Right hindlimb (tissue), 1 donor: ENCODE results near the gene TMC4.

Experiments
- DNase-seq: peaks from one replicate; pipeline ENCODE4 v3.0.0-alpha.2; 2018

The TMC4 gene

DNA sequence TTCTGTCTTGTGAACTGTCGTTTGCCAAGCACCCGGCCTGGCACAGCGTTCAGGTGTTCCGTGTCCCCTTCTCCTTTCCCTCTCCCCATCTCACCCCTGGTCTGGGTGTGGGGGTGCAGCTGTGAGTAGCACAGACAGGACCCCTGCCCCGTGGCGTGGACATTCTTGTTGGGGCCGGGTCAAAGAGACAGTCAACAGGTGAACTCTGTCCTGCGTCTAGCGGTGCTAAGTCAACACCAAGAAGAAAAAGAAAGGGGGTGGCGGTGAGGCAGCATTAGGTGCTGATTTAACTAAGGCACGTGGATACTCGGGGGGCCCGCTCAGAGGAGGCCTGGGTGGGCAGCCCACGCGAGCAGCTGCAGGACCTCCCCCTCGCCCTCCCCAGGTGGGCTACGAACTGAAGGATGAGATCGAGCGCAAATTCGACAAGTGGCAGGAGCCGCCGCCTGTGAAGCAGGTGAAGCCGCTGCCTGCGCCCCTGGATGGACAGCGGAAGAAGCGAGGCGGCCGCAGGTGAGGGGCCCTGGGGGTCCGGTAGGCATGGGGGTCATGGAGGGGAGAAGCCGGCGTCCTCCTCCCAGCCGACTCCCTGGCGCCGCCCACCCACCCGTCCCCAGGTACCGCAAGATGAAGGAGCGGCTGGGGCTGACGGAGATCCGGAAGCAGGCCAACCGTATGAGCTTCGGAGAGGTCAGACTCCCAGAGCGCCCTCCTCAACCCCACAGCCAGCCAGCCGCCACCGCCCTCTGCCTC is 45.1 kb downstream of the TMC4 start:
- no peak for DNase-seq

DNA sequence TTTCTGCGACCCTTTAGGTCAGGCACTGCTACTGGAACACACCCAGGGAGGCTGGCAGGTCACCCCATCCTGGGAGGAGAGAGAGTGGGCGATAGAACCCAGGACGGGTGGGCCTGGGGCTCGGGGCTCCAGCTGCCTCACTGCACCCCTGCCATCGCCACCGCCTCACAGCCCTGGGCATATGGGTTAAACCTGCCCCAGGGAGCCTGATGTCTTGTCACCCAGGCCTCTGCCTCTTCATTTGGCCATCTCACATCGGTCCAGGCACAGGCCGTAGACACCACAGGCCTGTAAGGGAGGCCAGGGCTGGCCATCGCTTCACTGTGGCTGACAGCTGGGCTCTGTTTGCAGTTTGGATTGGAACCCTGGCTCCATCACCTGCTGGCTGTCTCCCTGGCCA is 47.2 kb downstream of the TMC4 start:
- no peak for DNase-seq

DNA sequence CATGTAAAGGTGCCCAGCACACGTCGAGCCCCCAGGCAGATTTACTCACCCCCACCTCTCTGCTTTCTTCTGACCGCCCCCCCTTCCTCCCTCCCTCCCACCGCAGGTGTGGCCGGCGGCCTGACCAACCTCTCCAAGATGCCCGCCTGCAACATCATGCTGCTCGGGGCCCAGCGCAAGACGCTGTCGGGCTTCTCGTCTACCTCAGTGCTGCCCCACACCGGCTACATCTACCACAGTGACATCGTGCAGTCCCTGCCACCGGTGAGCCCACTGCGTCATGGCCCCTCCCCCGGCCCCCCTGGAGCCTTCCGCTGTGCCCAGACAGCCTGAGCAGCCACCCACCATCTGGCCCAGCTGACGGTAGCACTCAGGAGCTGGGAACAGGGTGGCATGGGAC is 48.6 kb downstream of the TMC4 start:
- DNase-seq, result no peak

DNA sequence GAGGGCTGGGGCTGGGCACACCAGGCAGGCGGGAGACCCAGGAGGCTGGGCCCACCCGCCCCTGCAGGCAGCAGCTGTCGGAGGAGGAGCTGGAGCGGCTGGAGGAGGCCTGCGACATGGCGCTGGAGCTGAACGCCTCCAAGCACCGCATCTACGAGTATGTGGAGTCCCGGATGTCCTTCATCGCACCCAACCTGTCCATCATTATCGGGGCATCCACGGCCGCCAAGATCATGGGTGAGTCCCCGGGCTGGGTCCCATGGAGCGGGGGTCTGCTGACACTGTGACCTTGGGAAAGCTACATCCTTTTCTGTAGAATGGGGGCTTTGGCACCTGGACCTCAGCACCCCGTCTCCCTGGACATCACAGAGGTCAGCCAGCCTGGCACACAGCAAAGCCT is 49.3 kb downstream of the TMC4 start:
- no peak for DNase-seq

DNA sequence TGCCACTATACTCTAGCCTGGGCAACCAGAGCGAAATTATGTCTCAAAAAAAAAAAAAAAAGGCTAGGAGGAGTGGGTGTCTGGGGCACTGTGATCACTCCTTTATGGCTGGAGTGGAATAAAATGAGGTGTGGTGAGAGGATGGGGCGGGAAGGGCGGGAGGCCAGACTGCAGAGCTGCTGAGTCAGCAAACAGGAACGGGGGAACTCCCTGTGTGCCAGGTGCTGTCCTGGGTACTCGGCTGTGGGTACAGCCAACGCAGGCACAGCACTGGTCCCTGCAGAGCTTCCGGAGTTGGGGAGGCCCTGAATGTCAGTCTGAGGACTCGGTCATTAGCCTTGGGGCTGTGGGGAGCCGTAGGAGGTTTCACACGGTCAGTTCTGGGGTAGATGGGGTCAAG is 51.7 kb downstream of the TMC4 start:
- no peak for DNase-seq

DNA sequence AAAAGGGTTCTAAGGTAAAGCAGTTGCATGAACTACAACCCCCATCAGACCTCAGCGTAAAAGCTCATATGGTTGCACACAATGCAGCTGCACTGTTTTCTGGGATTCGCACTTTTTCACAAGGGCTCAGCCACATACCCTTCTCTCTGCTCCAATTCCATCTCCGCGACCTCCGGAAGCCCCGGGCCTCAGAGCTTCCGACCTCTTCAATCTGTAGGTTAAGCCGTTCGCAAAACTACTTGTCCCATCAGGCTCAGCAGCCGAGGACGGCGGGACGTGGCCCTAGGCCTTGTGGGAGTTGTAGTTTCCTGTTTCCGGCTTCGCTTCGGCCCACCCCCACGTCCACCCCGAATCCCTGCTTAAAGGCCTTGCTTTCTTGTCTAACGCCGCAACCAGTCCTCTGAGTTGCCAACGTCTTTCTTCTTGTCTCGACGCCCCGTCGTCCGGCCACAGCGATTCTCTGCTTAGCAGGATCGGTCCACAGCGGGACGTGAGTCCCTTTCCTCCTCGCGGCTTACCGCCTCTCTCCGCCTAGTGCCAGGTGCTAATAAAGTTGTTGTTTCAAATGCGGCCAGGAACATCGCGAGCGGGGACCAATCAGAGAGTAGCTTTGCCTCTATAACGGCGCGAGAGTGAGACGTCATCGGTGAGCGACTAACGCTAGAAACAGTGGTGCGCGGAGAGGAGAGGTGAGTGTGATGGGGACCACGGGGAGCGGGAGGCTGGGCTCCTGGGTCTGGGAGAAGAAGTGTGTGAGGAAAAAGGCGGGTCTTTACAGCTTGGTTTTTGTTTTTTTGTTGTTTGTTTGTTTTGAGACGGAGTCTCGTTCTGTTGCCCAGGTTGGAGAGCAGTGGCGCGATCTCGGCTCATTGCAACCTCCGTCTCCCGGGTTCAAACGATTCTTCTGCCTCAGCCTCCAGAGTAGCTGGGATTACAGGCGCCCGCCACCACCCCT is 57.6 kb downstream of the TMC4 start, which contains the start of the genes PRPF31 and TFPT:
PRPF31 (plus strand) TSS at position 646 of the 955 bp plus-strand sequence. CDS start 2,525 bp downstream, outside the sequence.
TFPT (minus strand) TSS at position 549 of the 955 bp plus-strand sequence; CDS start at position 161, 388 bp downstream.
- DNase-seq, result peak; percentile 97

DNA sequence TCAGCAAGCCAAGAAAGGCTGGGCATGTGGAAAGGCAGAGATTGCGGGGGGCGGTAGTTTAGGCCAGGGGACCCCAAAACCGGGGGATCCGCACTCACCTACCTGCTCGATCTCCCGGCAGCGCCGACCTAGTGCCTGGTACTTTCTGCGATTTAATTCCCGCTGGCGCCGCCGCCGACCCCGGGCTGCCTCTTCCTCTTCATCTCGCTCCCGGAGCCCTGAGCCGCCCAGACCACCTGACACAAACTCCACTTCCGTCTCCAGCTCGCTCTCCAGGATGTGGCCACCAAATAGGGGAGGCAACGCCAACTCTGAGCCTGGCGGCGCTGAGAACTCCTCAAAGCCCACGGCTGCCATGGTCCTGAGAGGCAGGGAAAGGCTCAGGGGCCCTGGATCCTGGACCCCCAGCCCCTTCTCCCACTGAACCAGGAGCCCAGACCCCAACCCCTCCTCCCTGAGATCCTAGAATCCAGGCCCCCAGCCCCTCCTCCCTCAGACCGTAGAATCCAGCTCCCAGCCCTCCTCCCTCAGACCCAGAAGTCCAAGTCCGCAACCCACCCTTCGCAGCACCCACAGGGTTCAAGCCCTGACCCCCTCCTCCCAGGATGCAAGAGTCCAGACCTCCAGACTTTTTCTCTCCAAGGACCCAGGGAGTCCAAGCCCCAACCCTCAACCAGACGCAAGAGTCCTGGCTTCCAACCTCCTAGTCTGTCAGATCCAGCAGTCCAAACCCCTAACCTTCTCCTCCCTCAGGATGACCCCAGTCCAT is 58.4 kb downstream of the TMC4 start:
- no peak for DNase-seq
